T-cell (primary cell): ENCODE data around the gene LMNTD2. TPM values are rescaled to one million over a fixed set of nuclear protein-coding genes. Genes with fewer than 3 reads are reported as not detected.

Experiments used
- ATAC-seq, 4 experiments: fragments of 200-7000 bp in 3 of 4; fragments of 150-1000 bp in 1 of 4; cut with Tn5 transposase; replicated peaks in 1 of 4; 1 replicate in 3 of 4; 2 replicates in 1 of 4; pipeline ENCODE4 v1.10.0; 2021; ENCODE audit warnings: moderate library complexity in 3 of 4, mild to moderate bottlenecking in 2 of 4, moderate number of reproducible peaks in 1 of 4
- CTCF ChIA-PET, 2 donors: fragments of 300-600 bp; sonication (Branson Sonifier 250); formaldehyde crosslinking; loops; one replicate each; lab custom pipeline; 2022; ENCODE audit warnings: antibody characterized with exemption in 2 of 2; lab: Charles Lee
- POLR2A ChIA-PET, 2 donors: fragments of 300-600 bp; sonication (Branson Sonifier 250); formaldehyde crosslinking; loops; one replicate each; lab custom pipeline; 2022; ENCODE audit warnings: antibody characterized with exemption in 2 of 2; lab: Charles Lee
- DNase-seq, 35 experiments: peaks; one replicate each; pipeline versions ENCODE4 v3.0.0 to v3.0.0-alpha.2; 2013 to 2023
- H3K27ac ChIP-seq: one replicate; pipeline ENCODE4 v1.5.1; 2013; ENCODE audit warnings: low read length
- H3K27me3 ChIP-seq, 2 experiments: replicated peaks in 1 of 2; 1 replicate in 1 of 2; 2 replicates in 1 of 2; pipeline versions ENCODE4 v1.6.1 to v1.7.0; 2013; ENCODE audit warnings: low read length in 1 of 2, mixed read lengths in 1 of 2; ENCODE audit not compliant: control insufficient read depth in 2 of 2, insufficient read depth in 2 of 2; ENCODE audit errors: extremely low read depth in 1 of 2
- H3K36me3 ChIP-seq, 2 donors: 1 replicate in 1 of 2; 2 replicates in 1 of 2; pipeline versions ENCODE4 v1.6.1 to v1.7.0; 2013; ENCODE audit warnings: low read length in 1 of 2; ENCODE audit not compliant: control insufficient read depth in 2 of 2, insufficient read depth in 1 of 2; ENCODE audit errors: extremely low read depth in 1 of 2
- H3K4me1 ChIP-seq, 2 experiments: 1 replicate in 1 of 2; 2 replicates in 1 of 2; pipeline versions ENCODE4 v1.6.1 to v1.7.0; 2013; ENCODE audit warnings: low read length in 2 of 2, mixed read lengths in 1 of 2; ENCODE audit not compliant: insufficient read depth in 2 of 2, control insufficient read depth in 1 of 2; ENCODE audit errors: extremely low read depth in 1 of 2
- H3K4me3 ChIP-seq, 2 donors: 1 replicate in 1 of 2; 2 replicates in 1 of 2; pipeline versions ENCODE4 v1.5.1 to v1.7.0; 2013; ENCODE audit warnings: mild to moderate bottlenecking in 2 of 2, low read length in 1 of 2, moderate library complexity in 1 of 2; ENCODE audit not compliant: control insufficient read depth in 1 of 2; ENCODE audit errors: extremely low read depth in 1 of 2
- H3K9me3 ChIP-seq: 2 replicates; pipeline ENCODE4 v1.7.0; 2013
- H3K27ac Mint-ChIP-seq, 2 donors: one replicate each; pipeline ENCODE4 v1.8.0; 2020 to 2021; ENCODE audit warnings: mild to moderate bottlenecking in 2 of 2, mixed read lengths in 2 of 2
- H3K27me3 Mint-ChIP-seq, 2 donors: one replicate each; pipeline ENCODE4 v1.8.0; 2021 to 2022; ENCODE audit warnings: mixed read lengths in 2 of 2
- H3K36me3 Mint-ChIP-seq: one replicate; pipeline ENCODE4 v1.8.0; 2021; ENCODE audit warnings: mixed read lengths
- H3K4me1 Mint-ChIP-seq, 3 donors: one replicate each; pipeline ENCODE4 v1.8.0; 2020 to 2022; ENCODE audit warnings: mixed read lengths in 3 of 3, mild to moderate bottlenecking in 1 of 3
- H3K4me3 Mint-ChIP-seq, 3 donors: one replicate each; pipeline ENCODE4 v1.8.0; 2020 to 2022; ENCODE audit warnings: mild to moderate bottlenecking in 3 of 3, mixed read lengths in 3 of 3, moderate library complexity in 3 of 3
- H3K9me3 Mint-ChIP-seq, 3 donors: one replicate each; pipeline ENCODE4 v1.8.0; 2020 to 2022; ENCODE audit warnings: mixed read lengths in 3 of 3
- WGBS: methylation state at CpG from one replicate; pipeline ENCODE4 v1.1.5; 2013; ENCODE audit warnings: missing lambda C conversion rate; ENCODE audit not compliant: insufficient coverage; 5-methylcytosine and 5-hydroxymethylcytosine counted together
- total RNA-seq, 35 experiments: library from RNA in 6 of 35; stranded (reverse) in 6 of 35; fragments of 120-200 nt in 1 of 35; gene quantifications; one replicate each; pipeline versions ENCODE4 v1.2.1 to v1.2.4 and lab custom pipeline; 2013 to 2026

LMNTD2 gene
- total RNA-seq, 5 donors from 2014 or later (not counting 1 experiment from before 2014, with no cell fraction given): 5.1 to 13.4 (median 8.8) TPM

- Mint-ChIP-seq H3K27me3 (no peaks in the 10 kb centered on the region), H3K4me1 (peaks cover 12 to 15% (median 13%) of the 10 kb centered on the region in 3 donors), H3K36me3 (no peaks in the 10 kb centered on the region), H3K4me3 (peak overlapping the region; percentile 33 to 52 (median 45)), H3K27ac (peak overlapping the region in 1 of 2 donors; percentile 52), H3K9me3 (no peaks in the 10 kb centered on the region)
- CTCF ChIA-PET: interaction anchor here (0.7 to 1.6 kb wide), 6 partner anchors 20 to 203 kb away, joined by 3 to 12 read pairs (median 4); partner anchors contain the start of genes PHRF1 (in 1 of the 2) and TMEM80 (in 1 of the 2)
- 5% methylated on average over 101 of the region's 104 CpGs for WGBS
- Histone ChIP-seq H3K27ac (peak overlapping the region; percentile 18), H3K4me3 (peak overlapping the region in 1 of 2 donors; percentile 44), H3K36me3 (no peaks in the 10 kb centered on the region), H3K27me3 (peaks cover 0 to 22% of the 10 kb centered on the region in 2 experiments), H3K9me3 (no peaks in the 10 kb centered on the region), H3K4me1 (peaks cover 2 to 37% of the 10 kb centered on the region in 2 experiments)
- POLR2A ChIA-PET: no interaction called here
- peak in 5 of 35 experiments; percentile 26 to 58 (median 35) for DNase-seq
- no peak for ATAC-seq
These were observed 4.5 kb downstream of the LMNTD2 start for GRCh38 chr11:555780-556661.

- Mint-ChIP-seq H3K27ac (no peak overlapping the region), H3K36me3 (no peaks in the 10 kb centered on the region), H3K4me3 (peak overlapping the region; percentile 24 to 55 (median 34)), H3K27me3 (no peaks in the 10 kb centered on the region), H3K9me3 (no peaks in the 10 kb centered on the region), H3K4me1 (peaks cover 12 to 15% (median 13%) of the 10 kb centered on the region in 3 donors)
- no peak overlapping the region for H3K27ac ChIP-seq
- H3K36me3 ChIP-seq: no peaks in the 10 kb centered on the region
- POLR2A ChIA-PET: interaction anchor here in 1 of 2 donors (0.6 to 0.8 kb wide), 2 partner anchors 138 to 140 kb away, joined by 3 to 6 read pairs; partner anchors contain the start of gene DEAF1
- peaks cover 0 to 22% of the 10 kb centered on the region in 2 experiments for H3K27me3 ChIP-seq
- under 1% methylated on average over 55 of the region's 57 CpGs for WGBS
- no peaks in the 10 kb centered on the region for H3K9me3 ChIP-seq
- DNase-seq (peak in 1 of 35 experiments; percentile 40), ATAC-seq (peak; percentile 16 to 33 (median 23))
- CTCF ChIA-PET: interaction anchor here (0.5 to 1.6 kb wide), 9 partner anchors 21 to 204 kb away, joined by 3 to 12 read pairs (median 4); partner anchors contain the start of genes PHRF1 (in 1 of the 2), TALDO1 (in 1 of the 2) and TMEM80 (in 1 of the 2)
- H3K4me3 ChIP-seq: peak overlapping the region; percentile 40 to 52
- H3K4me1 ChIP-seq: peaks cover 2 to 35% of the 10 kb centered on the region in 2 experiments
These were observed 5.2 kb downstream of the LMNTD2 start for GRCh38 chr11:555227-555779.

- H3K4me3 ChIP-seq: peak overlapping the region; percentile 28 to 40
- WGBS: 27% methylated on average over 33 of the region's 60 CpGs
- peak overlapping the region in 2 of 3 donors; percentile 55 to 62 for H3K4me3 Mint-ChIP-seq
- ChIA-PET POLR2A (interaction anchor here in 1 of 2 donors (0.6 to 0.8 kb wide), 2 partner anchors 139 to 140 kb away, joined by 3 to 6 read pairs; partner anchors contain the start of gene DEAF1), CTCF (interaction anchor here (0.5 to 1.6 kb wide), 14 partner anchors 21 to 204 kb away, joined by 3 to 12 read pairs (median 4); partner anchors contain the start of genes PHRF1 (in 1 of the 2), TALDO1 (in 1 of the 2) and TMEM80 (in 1 of the 2))
- H3K4me1 ChIP-seq: peaks cover 2 to 28% of the 10 kb centered on the region in 2 experiments
- peaks cover 7 to 10% (median 8%) of the 10 kb centered on the region in 3 donors for H3K4me1 Mint-ChIP-seq
- no peaks in the 10 kb centered on the region for H3K36me3 Mint-ChIP-seq
- no peaks in the 10 kb centered on the region for H3K9me3 ChIP-seq
- no peak overlapping the region for H3K27ac Mint-ChIP-seq
- H3K27me3 Mint-ChIP-seq: no peaks in the 10 kb centered on the region
- H3K27ac ChIP-seq: no peak overlapping the region
- peaks cover 0 to 23% of the 10 kb centered on the region in 2 experiments for H3K27me3 ChIP-seq
- no peaks in the 10 kb centered on the region for H3K36me3 ChIP-seq
- H3K9me3 Mint-ChIP-seq: no peaks in the 10 kb centered on the region
- peak; percentile 23 to 92 (median 66) for DNase-seq
- ATAC-seq: peak; percentile 73 to 82 (median 78)
These were observed 5.9 kb downstream of the LMNTD2 start for GRCh38 chr11:554428-555226.

GRCh38 chr11:553988-554340, 6.6 kb downstream of the LMNTD2 start:
- no peaks in the 10 kb centered on the region for H3K36me3 Mint-ChIP-seq
- H3K9me3 Mint-ChIP-seq: no peaks in the 10 kb centered on the region
- Histone ChIP-seq H3K27ac (no peak overlapping the region), H3K4me3 (no peak overlapping the region), H3K36me3 (no peaks in the 10 kb centered on the region), H3K9me3 (no peaks in the 10 kb centered on the region), H3K27me3 (peaks cover 0 to 24% of the 10 kb centered on the region in 2 experiments), H3K4me1 (peaks cover 2 to 24% of the 10 kb centered on the region in 2 experiments)
- no peak overlapping the region for H3K27ac Mint-ChIP-seq
- POLR2A ChIA-PET: no interaction called here
- no peaks in the 10 kb centered on the region for H3K27me3 Mint-ChIP-seq
- no peak for DNase-seq
- 74% methylated on average over 8 of the region's 11 CpGs for WGBS
- peak overlapping the region in 1 of 3 donors; percentile 12 for H3K4me3 Mint-ChIP-seq
- CTCF ChIA-PET: interaction anchor here (1.4 to 1.6 kb wide), 2 partner anchors 35 to 173 kb away, joined by 5 to 9 read pairs; no protein-coding TSS in a partner anchor
- no peak for ATAC-seq
- peaks cover 1 to 8% (median 7%) of the 10 kb centered on the region in 3 donors for H3K4me1 Mint-ChIP-seq

- Mint-ChIP-seq H3K27me3 (no peaks in the 10 kb centered on the region), H3K4me3 (peak overlapping the region in 1 of 3 donors; percentile 56), H3K36me3 (no peaks in the 10 kb centered on the region), H3K9me3 (no peaks in the 10 kb centered on the region), H3K27ac (no peak overlapping the region), H3K4me1 (peaks cover 0 to 8% (median 7%) of the 10 kb centered on the region in 3 donors)
- H3K4me3 ChIP-seq: no peak overlapping the region
- H3K4me1 ChIP-seq: peaks cover 2 to 24% of the 10 kb centered on the region in 2 experiments
- POLR2A ChIA-PET: no interaction called here
- 91% methylated on average over 23 of the region's 27 CpGs for WGBS
- ATAC-seq: no peak
- no peak overlapping the region for H3K27ac ChIP-seq
- no peaks in the 10 kb centered on the region for H3K36me3 ChIP-seq
- DNase-seq: no peak
- CTCF ChIA-PET: interaction anchor here in 1 of 2 donors (1.6 kb wide), 1 partner anchor 174 kb away, joined by 5 read pairs; no protein-coding TSS in a partner anchor
- no peaks in the 10 kb centered on the region for H3K9me3 ChIP-seq
- H3K27me3 ChIP-seq: peaks cover 0 to 24% of the 10 kb centered on the region in 2 experiments
These were observed 7.2 kb downstream of the LMNTD2 start for GRCh38 chr11:553083-553987.
